K562 (cell line): ENCODE measurements around the gene EFNA5. TPM values are rescaled to one million over a fixed set of nuclear protein-coding genes. Genes with fewer than 3 reads are reported as not detected.

ENCODE experiments used
- ATAC-seq: fragments of 200-7000 bp; cut with Tn5 transposase; 3 replicates; pipeline ENCODE4 v1.9.1; 2020; ENCODE audit warnings: moderate library complexity
- BruUV-seq: library from RNA; stranded (reverse); fragments of 400-500 nt; replicated peaks from 2 replicates; lab custom pipeline; 2021; lab: Mats Ljungman, UMichigan
- CTCF ChIA-PET: fragments of 300-600 bp; formaldehyde crosslinking; extraction: SDS; loops from one replicate; lab custom pipeline; 2021; ENCODE audit warnings: low intra/inter-chr PET ratio; lab: Yijun Ruan, JAX
- POLR2A ChIA-PET: fragments of 300-600, 350-650 bp; sonication (Branson Sonifier 250); formaldehyde crosslinking; extraction: SDS; loops from one replicate; lab custom pipeline; 2021; ENCODE audit warnings: antibody characterized with exemption, inconsistent platforms; lab: Yijun Ruan, JAX
- DNase-seq, 4 experiments: peaks; one replicate each; pipeline versions ENCODE4 v3.0.0 to v3.0.0-alpha.2; 2011 to 2018; ENCODE audit warnings: low spot score in 3 of 4, mixed read lengths in 3 of 4; ENCODE audit errors: extremely low read depth in 1 of 4
- FAIRE-seq: peaks from 2 replicates; lab custom pipeline; 2011; peaks lifted over from hg19 to GRCh38; lab: Jason Lieb, UNC
- H2AFZ ChIP-seq: 2 replicates; pipeline ENCODE4 v1.6.0; 2011; ENCODE audit warnings: low read depth, low read length, control low read depth, inconsistent platforms
- H3K27ac ChIP-seq: fragments of 200-600 bp; 3 replicates; pipeline ENCODE4 v1.8.0; 2011; ENCODE audit warnings: low read depth, mild to moderate bottlenecking, control low read depth, inconsistent platforms, low read length, moderate library complexity, mixed read lengths; ENCODE audit errors: extremely low read depth
- H3K27me3 ChIP-seq, 2 experiments: fragments of 300-600 bp in 1 of 2; 2 replicates in 1 of 2; 3 replicates in 1 of 2; pipeline versions ENCODE4 v1.6.0 to v1.8.0; 2011; ENCODE audit warnings: inconsistent platforms in 2 of 2, low read length in 2 of 2, mild to moderate bottlenecking in 1 of 2, mixed read lengths in 1 of 2, moderate library complexity in 1 of 2; ENCODE audit not compliant: control insufficient read depth in 2 of 2, insufficient read depth in 2 of 2
- H3K36me3 ChIP-seq: fragments of 300-600 bp; 3 replicates; pipeline ENCODE4 v1.8.0; 2011; ENCODE audit warnings: mild to moderate bottlenecking, low read length, inconsistent platforms; ENCODE audit not compliant: control insufficient read depth, insufficient read depth
- H3K4me1 ChIP-seq, 2 experiments: fragments of 200-600 bp in 1 of 2; replicated peaks in 1 of 2; 2 replicates in 1 of 2; 3 replicates in 1 of 2; pipeline versions ENCODE4 v1.5.1 to v1.8.0; 2011; ENCODE audit warnings: inconsistent platforms in 2 of 2, low read length in 2 of 2, mild to moderate bottlenecking in 1 of 2, mixed read lengths in 1 of 2, moderate library complexity in 1 of 2; ENCODE audit not compliant: control insufficient read depth in 2 of 2, insufficient read depth in 2 of 2
- H3K4me2 ChIP-seq: 2 replicates; pipeline ENCODE4 v1.6.1; 2011; ENCODE audit warnings: low read length, control low read depth, inconsistent platforms, mixed read lengths; ENCODE audit not compliant: insufficient read depth
- H3K4me3 ChIP-seq: fragments of 200-600 bp; sonication (generic), shearing (Covaris generic); 2 replicates; pipeline ENCODE4 v1.5.1; 2016; ENCODE audit warnings: control low read depth, inconsistent platforms
- H3K79me2 ChIP-seq: fragments of 200-600 bp; 3 replicates; pipeline ENCODE4 v1.8.0; 2011; ENCODE audit warnings: low read length, inconsistent platforms; ENCODE audit not compliant: control insufficient read depth, insufficient read depth
- H3K9ac ChIP-seq, 2 experiments: 2 replicates each; pipeline versions ENCODE4 v1.6.0 to v1.6.1; 2011; ENCODE audit warnings: low read depth in 2 of 2, low read length in 2 of 2, control low read depth in 1 of 2, inconsistent platforms in 1 of 2, mild to moderate bottlenecking in 1 of 2, mixed read lengths in 1 of 2; ENCODE audit not compliant: insufficient read depth in 1 of 2
- H3K9me1 ChIP-seq: one replicate; pipeline ENCODE4 v1.6.0; 2011; ENCODE audit warnings: inconsistent platforms, mild to moderate bottlenecking, low read length, moderate library complexity; ENCODE audit not compliant: control insufficient read depth, insufficient read depth
- H3K9me3 ChIP-seq: replicated peaks from 2 replicates; pipeline ENCODE4 v1.5.1; 2011; ENCODE audit warnings: low read depth, low read length, inconsistent platforms; ENCODE audit not compliant: control insufficient read depth, insufficient read depth
- H4K20me1 ChIP-seq: replicated peaks from 2 replicates; pipeline ENCODE4 v1.6.1; 2011; ENCODE audit warnings: low read length, inconsistent platforms, mixed read lengths; ENCODE audit not compliant: control insufficient read depth, insufficient read depth
- CHD1 ChIP-seq: fragments of 200-600 bp; sonication (generic); IDR thresholded peaks from one replicate; pipeline ENCODE4 v1.6.1; 2012; ENCODE audit warnings: mild to moderate bottlenecking, moderate library complexity, low read length, inconsistent platforms
- ELK3 ChIP-seq: fragments of 450-650 bp; formaldehyde crosslinking; IDR thresholded peaks from 2 replicates; pipeline ENCODE4 v1.4.0; 2020; ENCODE audit warnings: mild to moderate bottlenecking
- U2AF2 ChIP-seq: fragments of 200-400 bp; formaldehyde crosslinking; optimal IDR thresholded peaks from 2 replicates; pipeline ENCODE3; 2017; ENCODE audit warnings: low read depth, mild to moderate bottlenecking, low read length
- ZNF586 ChIP-seq: fragments of 450-650 bp; formaldehyde crosslinking; conservative IDR thresholded peaks from 2 replicates; pipeline ENCODE4 v1.4.0; 2020; ENCODE audit warnings: mild to moderate bottlenecking, moderate library complexity
- WGBS: fragments of 100-300 bp; shearing (Covaris generic); methylation state at CpG from one replicate; pipeline ENCODE4 v1.1.6; 2016; ENCODE audit warnings: low coverage, mixed read lengths; ENCODE audit not compliant: insufficient coverage; ENCODE audit errors: missing lambda C conversion rate; 5-methylcytosine and 5-hydroxymethylcytosine counted together
- in situ Hi-C: fragments of 300-500 bp; cut with MboI; formaldehyde crosslinking; loops from 4 replicates; pipeline ENCODE4 v1.15.0; 2018; ENCODE audit warnings: inconsistent platforms, mixed read lengths
- intact Hi-C: fragments of 100-400 bp; cut with micrococcal nuclease; formaldehyde crosslinking; loops from 2 replicates; pipeline ENCODE4 v1.14.2; 2022
- polyA plus RNA-seq, 8 experiments: library from polyadenylated mRNA; depleted of rRNA in 4 of 8; stranded (reverse) in 5 of 8; unstranded in 3 of 8; fragments of >200 nt; fragmentation: Nextera tagmentation in 2 of 8; fragmentation: Illumina TruSeq in 1 of 8; extraction: Ambion mirVana in 2 of 8; extraction: Trizol in 1 of 8; gene quantifications; 2 replicates each; pipeline versions ENCODE4 v1.2.1 to v1.2.3, GENCODE V29; 2011 to 2014; ENCODE audit warnings: inconsistent platforms in 1 of 8, missing spikeins in 1 of 8
- total RNA-seq, 7 experiments: library from RNA; depleted of rRNA in 6 of 7; stranded (reverse); fragments of >200 nt in 6 of 7; fragmentation: Illumina TruSeq in 2 of 7; extraction: Trizol in 2 of 7; gene quantifications; 2 replicates each; pipeline versions ENCODE4 v1.2.1 to v1.2.3, GENCODE V29; 2011 to 2021; ENCODE audit warnings: low replicate concordance in 1 of 7
- TF ChIP-seq, protein P1 (sequence below), 2 experiments: fragments of 150-350 bp in 1 of 2; IDR thresholded peaks; 2 replicates each; pipeline ENCODE4 v1.6.1; 2012 to 2016; ENCODE audit warnings: low read depth in 2 of 2, low read length in 2 of 2, mild to moderate bottlenecking in 1 of 2, moderate library complexity in 1 of 2
- TF ChIP-seq, protein P2 (sequence below): fragments of 250-450 bp; sonication (Bioruptor Pico); IDR thresholded peaks from 2 replicates; pipeline ENCODE4 v1.4.0; 2020

Gene EFNA5
- total and polyA plus RNA-seq, 9 of the 15 experiments (the other 6 are each of a cell fraction or from before 2014, with no cell fraction given): 0.20 TPM; not detected in 8

GRCh38 chr5:107402434-107403227 lies 268.1 kb downstream of the EFNA5 start (continued):
- TF ChIP-seq, protein P1, sequence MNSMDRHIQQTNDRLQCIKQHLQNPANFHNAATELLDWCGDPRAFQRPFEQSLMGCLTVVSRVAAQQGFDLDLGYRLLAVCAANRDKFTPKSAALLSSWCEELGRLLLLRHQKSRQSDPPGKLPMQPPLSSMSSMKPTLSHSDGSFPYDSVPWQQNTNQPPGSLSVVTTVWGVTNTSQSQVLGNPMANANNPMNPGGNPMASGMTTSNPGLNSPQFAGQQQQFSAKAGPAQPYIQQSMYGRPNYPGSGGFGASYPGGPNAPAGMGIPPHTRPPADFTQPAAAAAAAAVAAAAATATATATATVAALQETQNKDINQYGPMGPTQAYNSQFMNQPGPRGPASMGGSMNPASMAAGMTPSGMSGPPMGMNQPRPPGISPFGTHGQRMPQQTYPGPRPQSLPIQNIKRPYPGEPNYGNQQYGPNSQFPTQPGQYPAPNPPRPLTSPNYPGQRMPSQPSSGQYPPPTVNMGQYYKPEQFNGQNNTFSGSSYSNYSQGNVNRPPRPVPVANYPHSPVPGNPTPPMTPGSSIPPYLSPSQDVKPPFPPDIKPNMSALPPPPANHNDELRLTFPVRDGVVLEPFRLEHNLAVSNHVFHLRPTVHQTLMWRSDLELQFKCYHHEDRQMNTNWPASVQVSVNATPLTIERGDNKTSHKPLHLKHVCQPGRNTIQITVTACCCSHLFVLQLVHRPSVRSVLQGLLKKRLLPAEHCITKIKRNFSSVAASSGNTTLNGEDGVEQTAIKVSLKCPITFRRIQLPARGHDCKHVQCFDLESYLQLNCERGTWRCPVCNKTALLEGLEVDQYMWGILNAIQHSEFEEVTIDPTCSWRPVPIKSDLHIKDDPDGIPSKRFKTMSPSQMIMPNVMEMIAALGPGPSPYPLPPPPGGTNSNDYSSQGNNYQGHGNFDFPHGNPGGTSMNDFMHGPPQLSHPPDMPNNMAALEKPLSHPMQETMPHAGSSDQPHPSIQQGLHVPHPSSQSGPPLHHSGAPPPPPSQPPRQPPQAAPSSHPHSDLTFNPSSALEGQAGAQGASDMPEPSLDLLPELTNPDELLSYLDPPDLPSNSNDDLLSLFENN (IDR thresholded peaks at IDR 0.05; ENCODE audit: low read depth in 2 of 2, low read length in 2 of 2): no peak
- no peak for TF ChIP-seq ELK3 (CRISPR knock-in tag)

- Histone ChIP-seq H3K9me1 (no peaks in the 10 kb centered on the region), H3K4me3 (no peak overlapping the region), H3K27me3 (no peaks in the 10 kb centered on the region), H3K9me3 (no peaks in the 10 kb centered on the region), H3K4me1 (no peaks in the 10 kb centered on the region), H3K79me2 (no peaks in the 10 kb centered on the region), H3K27ac (no peak overlapping the region), H4K20me1 (no peaks in the 10 kb centered on the region), H3K4me2 (no peak overlapping the region), H2AFZ (no peak overlapping the region), H3K9ac (no peak overlapping the region), H3K36me3 (no peaks in the 10 kb centered on the region)
- BruUV-seq: no TSS peak
- TF ChIP-seq CHD1 (no peak), ZNF586 (CRISPR knock-in tag) (no peak), U2AF2 (no peak)
- TF ChIP-seq, protein P2, sequence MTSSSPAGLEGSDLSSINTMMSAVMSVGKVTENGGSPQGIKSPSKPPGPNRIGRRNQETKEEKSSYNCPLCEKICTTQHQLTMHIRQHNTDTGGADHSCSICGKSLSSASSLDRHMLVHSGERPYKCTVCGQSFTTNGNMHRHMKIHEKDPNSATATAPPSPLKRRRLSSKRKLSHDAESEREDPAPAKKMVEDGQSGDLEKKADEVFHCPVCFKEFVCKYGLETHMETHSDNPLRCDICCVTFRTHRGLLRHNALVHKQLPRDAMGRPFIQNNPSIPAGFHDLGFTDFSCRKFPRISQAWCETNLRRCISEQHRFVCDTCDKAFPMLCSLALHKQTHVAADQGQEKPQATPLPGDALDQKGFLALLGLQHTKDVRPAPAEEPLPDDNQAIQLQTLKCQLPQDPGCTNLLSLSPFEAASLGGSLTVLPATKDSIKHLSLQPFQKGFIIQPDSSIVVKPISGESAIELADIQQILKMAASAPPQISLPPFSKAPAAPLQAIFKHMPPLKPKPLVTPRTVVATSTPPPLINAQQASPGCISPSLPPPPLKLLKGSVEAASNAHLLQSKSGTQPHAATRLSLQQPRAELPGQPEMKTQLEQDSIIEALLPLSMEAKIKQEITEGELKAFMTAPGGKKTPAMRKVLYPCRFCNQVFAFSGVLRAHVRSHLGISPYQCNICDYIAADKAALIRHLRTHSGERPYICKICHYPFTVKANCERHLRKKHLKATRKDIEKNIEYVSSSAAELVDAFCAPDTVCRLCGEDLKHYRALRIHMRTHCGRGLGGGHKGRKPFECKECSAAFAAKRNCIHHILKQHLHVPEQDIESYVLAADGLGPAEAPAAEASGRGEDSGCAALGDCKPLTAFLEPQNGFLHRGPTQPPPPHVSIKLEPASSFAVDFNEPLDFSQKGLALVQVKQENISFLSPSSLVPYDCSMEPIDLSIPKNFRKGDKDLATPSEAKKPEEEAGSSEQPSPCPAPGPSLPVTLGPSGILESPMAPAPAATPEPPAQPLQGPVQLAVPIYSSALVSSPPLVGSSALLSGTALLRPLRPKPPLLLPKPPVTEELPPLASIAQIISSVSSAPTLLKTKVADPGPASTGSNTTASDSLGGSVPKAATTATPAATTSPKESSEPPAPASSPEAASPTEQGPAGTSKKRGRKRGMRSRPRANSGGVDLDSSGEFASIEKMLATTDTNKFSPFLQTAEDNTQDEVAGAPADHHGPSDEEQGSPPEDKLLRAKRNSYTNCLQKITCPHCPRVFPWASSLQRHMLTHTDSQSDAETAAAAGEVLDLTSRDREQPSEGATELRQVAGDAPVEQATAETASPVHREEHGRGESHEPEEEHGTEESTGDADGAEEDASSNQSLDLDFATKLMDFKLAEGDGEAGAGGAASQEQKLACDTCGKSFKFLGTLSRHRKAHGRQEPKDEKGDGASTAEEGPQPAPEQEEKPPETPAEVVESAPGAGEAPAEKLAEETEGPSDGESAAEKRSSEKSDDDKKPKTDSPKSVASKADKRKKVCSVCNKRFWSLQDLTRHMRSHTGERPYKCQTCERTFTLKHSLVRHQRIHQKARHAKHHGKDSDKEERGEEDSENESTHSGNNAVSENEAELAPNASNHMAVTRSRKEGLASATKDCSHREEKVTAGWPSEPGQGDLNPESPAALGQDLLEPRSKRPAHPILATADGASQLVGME: no peak
- CTCF ChIA-PET: no interaction called here
- no peak for FAIRE-seq
- intact Hi-C loops: no loop called here
- in situ Hi-C loops: no loop called here
- POLR2A ChIA-PET: no interaction called here
- no peak for DNase-seq
- ATAC-seq: no peak
- WGBS: 0% methylated on average over 5 of the region's 5 CpGs
Measured at GRCh38 chr5:107401470-107402122, 269.1 kb downstream of the EFNA5 start.
